Liver (tissue), 3 donors: ENCODE data around the gene DYNC1H1.

ENCODE experiments used
- EGR1 ChIP-seq, 2 donors: IDR thresholded peaks; 2 replicates each; pipeline ENCODE4 v1.6.1; 2016 to 2018; ENCODE audit warnings: antibody characterized with exemption in 2 of 2, low read depth in 2 of 2
- GABPA ChIP-seq, 2 donors: IDR thresholded peaks in 1 of 2; conservative IDR thresholded peaks in 1 of 2; 2 replicates each; pipeline ENCODE4 v1.6.1; 2016; ENCODE audit warnings: antibody characterized with exemption in 2 of 2, mild to moderate bottlenecking in 1 of 2, moderate library complexity in 1 of 2
- HNF4A ChIP-seq, 2 donors: conservative IDR thresholded peaks; 2 replicates each; pipeline ENCODE4 v1.6.1; 2016; ENCODE audit warnings: antibody characterized with exemption in 2 of 2, mild to moderate bottlenecking in 2 of 2
- HNF4G ChIP-seq: IDR thresholded peaks from 2 replicates; pipeline ENCODE4 v1.6.1; 2016; ENCODE audit warnings: antibody characterized with exemption
- JUND ChIP-seq, 2 donors: IDR thresholded peaks; 2 replicates each; pipeline ENCODE4 v1.6.1; 2016; ENCODE audit warnings: antibody characterized with exemption in 2 of 2
- RAD21 ChIP-seq, 2 donors: IDR thresholded peaks; 2 replicates each; pipeline ENCODE4 v1.6.1; 2016; ENCODE audit warnings: antibody characterized with exemption in 2 of 2, mild to moderate bottlenecking in 2 of 2
- REST ChIP-seq: IDR thresholded peaks from 2 replicates; pipeline ENCODE4 v1.6.1; 2016; ENCODE audit warnings: antibody characterized with exemption, mild to moderate bottlenecking
- YY1 ChIP-seq: IDR thresholded peaks from 2 replicates; pipeline ENCODE4 v1.6.1; 2016; ENCODE audit warnings: antibody characterized with exemption, mild to moderate bottlenecking
- TF ChIP-seq, protein P1 (sequence below): fragments of 150-350 bp; IDR thresholded peaks from 2 replicates; pipeline ENCODE4 v1.5.1; 2017; ENCODE audit warnings: improper control_type of control experiment, low read depth, low read length; ENCODE audit not compliant: missing input control
- TF ChIP-seq, protein P2 (sequence below): IDR thresholded peaks from 2 replicates; pipeline ENCODE4 v1.6.1; 2016; ENCODE audit warnings: antibody characterized with exemption
- donor health status: healthy.
- donor health status: healthy.

GRCh38 chr14:102050625-102051024 lies 86.3 kb downstream of the DYNC1H1 start:
- TF ChIP-seq YY1 = no peak
- TF ChIP-seq, protein P1, sequence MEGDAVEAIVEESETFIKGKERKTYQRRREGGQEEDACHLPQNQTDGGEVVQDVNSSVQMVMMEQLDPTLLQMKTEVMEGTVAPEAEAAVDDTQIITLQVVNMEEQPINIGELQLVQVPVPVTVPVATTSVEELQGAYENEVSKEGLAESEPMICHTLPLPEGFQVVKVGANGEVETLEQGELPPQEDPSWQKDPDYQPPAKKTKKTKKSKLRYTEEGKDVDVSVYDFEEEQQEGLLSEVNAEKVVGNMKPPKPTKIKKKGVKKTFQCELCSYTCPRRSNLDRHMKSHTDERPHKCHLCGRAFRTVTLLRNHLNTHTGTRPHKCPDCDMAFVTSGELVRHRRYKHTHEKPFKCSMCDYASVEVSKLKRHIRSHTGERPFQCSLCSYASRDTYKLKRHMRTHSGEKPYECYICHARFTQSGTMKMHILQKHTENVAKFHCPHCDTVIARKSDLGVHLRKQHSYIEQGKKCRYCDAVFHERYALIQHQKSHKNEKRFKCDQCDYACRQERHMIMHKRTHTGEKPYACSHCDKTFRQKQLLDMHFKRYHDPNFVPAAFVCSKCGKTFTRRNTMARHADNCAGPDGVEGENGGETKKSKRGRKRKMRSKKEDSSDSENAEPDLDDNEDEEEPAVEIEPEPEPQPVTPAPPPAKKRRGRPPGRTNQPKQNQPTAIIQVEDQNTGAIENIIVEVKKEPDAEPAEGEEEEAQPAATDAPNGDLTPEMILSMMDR = no peak
- no peak for TF ChIP-seq EGR1 (IDR thresholded peaks at IDR 0.05; ENCODE audit: low read depth in 2 of 2)
- TF ChIP-seq JUND (IDR thresholded peaks at IDR 0.05) = no peak
- TF ChIP-seq, protein P2, sequence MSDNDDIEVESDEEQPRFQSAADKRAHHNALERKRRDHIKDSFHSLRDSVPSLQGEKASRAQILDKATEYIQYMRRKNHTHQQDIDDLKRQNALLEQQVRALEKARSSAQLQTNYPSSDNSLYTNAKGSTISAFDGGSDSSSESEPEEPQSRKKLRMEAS = no peak
- no peak for TF ChIP-seq GABPA (IDR thresholded peaks at IDR 0.05 in 1 of 2, conservative IDR thresholded peaks at IDR 0.05 in 1 of 2)
- no peak for TF ChIP-seq HNF4G
- no peak for TF ChIP-seq RAD21 (IDR thresholded peaks at IDR 0.05)
- no peak for TF ChIP-seq REST
- TF ChIP-seq HNF4A (conservative IDR thresholded peaks at IDR 0.05) = no peak
